NK-92 treated with Interleukin-12 subunit alpha and Interleukin-12 subunit beta, amount 100 ng/mL, for 24 hours (cell line): Measurements from ENCODE around the gene APOE.
"Not testable (repeated sequence)": the region's sequence is repeated elsewhere in the genome, so short reads cannot be mapped to it uniquely, and the experiment has no call there.

Experiments used
- DNase-seq: peaks from one replicate; lab custom pipeline; 2025; lab: John Stamatoyannopoulos, UW

The APOE gene

DNA sequence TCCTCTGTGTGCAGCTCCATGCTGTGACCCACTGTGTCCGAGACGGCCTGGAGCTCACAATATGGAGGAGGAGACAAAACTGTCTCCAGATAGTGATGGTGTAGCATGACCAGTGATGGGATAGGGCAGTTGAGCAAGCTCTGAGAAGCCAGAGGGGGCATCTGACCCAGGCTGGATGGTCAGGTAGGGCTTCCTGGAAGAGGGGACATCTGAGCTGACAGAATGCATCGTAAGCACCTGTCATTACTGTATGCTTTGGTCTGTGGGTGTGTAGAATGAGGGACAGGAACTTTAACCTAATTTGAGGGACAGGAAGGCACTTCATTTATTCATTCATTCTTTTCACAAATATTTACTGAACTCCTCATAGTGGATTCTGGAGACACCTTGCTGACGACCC, 21.0 kb upstream of the APOE start:
- DNase-seq: no peak

DNA sequence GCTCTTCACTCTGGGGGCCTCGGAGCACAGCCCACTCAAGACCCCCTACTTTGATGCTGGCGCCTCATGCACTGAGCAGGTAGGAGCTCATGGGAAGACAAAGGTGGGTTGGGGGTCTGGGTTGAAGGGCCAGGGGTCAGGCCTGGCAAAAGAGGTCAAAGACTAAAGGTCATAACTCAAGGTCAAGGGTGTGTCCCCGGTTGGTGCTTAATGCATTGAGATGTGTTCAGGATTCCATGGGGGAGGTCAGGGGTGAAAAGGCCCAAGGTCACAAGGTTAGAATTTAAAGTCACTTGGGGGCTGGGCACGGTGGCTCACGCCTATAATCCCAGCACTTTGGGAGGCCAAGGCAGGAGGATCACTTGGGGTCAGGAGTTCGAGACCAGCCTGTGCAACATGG, 19.5 kb upstream of the APOE start:
- no peak for DNase-seq

DNA sequence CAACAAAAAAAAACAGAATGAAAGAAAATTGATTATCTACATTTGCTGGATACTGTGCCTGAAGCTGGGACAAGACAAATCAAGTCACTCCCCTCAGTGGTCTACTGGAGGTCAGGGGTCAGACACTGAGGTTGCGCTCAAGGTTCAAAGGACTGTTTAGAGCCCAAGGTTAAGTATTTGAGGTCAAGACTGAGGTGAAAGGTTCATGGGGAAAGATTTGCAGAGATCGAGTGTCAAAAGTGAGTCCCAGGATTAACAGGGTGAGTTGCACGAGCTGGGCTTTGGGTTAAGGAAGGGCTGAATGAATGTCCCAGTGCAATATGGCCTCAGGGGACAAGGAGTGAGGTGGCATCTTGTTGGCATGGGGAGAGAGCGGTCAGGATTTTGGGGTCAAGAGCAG, 17.9 kb upstream of the APOE start:
- no peak for DNase-seq

DNA sequence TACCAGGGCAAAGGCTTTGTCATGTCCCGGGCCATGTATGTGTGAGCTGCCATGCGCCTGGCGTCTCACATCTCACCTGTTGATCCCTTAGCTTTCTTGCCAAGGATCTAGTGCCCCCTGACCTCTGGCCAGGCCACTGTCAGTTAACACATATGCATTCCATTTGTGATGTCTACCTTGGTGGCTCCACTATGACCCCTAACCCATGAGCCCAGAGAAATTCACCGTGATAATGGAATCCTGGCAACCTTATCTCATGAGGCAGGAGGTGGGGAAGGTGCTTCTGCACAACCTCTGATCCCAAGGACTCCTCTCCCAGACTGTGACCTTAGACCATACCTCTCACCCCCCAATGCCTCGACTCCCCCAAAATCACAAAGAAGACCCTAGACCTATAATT, 17.3 kb upstream of the APOE start:
- not testable (repeated sequence) for DNase-seq

DNA sequence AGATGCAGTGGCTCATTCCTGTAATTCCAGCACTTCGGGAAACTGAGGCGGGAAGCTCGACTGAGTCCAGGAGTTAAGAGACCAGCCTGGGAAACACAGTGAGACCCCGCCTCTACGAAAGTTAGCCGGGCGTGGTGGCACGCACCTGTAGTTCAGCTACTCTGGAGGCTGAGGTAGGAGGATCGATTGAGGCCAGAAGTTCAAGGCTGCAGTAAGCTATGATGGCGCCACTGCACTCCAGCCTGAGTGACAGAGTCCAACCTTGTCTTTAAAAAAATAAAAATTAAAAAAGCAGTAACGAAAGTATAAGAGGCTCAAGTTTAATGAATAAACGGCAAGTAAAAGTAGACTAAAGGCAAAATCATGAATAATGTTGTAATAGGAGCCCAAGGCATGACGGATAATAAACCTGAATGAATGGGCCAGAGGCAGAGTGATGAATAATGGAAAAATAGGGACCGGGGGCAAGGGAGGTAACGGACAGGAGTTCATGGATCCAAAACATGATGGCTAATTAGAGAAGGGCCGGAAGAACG, 15.7 kb upstream of the APOE start:
- no peak for DNase-seq

DNA sequence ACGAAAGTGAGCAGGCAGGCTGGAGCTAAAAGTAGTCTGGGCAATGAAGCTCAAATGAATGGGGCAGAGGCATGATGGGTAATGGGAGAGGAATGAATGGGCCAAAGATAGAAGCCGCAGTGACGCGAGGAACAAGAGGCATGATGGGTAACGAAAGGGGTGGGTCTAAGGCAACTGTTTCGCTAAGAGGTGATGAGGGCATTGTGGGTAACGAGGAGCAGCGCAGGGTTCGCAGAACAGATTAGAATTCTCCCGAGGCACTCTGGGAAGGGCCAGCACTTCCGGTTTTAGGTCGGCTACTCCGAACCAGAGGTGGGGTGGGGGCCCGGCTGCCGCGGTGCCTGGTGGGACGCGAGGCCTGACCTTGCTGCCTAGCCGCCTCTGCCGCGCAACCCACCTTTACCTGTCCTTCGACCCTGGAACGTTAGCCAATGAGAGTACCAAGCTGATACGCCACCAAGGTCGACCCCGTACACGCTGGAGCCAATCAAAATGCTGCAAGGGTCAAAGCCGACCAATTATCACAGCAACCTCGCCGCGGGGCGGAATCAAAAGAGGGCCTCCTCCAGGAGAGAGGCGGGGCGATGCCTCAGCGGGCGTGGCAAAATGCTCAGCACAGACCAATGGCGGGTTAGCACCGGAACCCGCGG, 15.1 kb upstream of the APOE start:
- peak; percentile 100 for DNase-seq

DNA sequence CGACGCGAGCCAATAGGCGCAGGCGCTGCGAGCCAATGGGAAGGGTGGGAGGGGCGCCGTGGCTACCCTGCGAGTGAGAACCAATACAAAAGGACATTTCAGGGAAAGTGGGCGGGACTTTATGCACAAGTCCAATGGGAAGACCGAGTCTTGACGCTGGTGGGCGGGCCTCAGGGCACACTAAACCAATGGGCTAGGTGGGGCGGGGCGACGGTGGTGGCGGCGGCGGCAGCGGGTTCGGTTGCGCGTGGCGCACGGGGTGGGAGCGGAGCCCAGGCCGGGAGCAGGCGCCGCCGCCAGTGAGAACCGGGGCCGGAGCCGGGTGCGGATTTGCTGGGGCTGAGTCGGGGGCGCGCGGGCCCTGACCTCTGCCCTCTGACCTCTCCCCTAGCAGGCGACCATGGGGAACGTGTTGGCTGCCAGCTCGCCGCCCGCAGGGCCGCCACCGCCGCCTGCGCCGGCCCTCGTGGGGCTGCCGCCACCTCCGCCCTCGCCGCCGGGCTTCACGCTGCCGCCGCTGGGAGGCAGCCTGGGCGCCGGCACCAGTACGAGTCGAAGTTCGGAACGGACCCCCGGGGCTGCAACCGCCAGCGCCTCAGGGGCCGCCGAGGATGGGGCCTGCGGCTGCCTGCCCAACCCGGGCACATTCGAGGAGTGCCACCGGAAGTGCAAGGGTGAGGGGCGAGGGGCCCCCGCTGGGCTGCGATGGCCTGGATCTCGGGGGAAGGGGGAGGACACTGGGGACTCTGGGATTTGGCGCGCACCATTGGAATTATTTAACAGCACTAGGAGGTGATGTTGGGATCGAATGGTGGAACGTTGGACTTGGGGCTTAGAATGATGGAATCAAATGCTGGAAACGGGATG, 14.3 kb upstream of the APOE start, which contains the start of gene TOMM40:
Gene TOMM40, plus strand, starts transcription at position 239 of the 867 bp plus-strand sequence. Its CDS starts 162 bp downstream, at position 401.
- DNase-seq: peak; percentile 51

DNA sequence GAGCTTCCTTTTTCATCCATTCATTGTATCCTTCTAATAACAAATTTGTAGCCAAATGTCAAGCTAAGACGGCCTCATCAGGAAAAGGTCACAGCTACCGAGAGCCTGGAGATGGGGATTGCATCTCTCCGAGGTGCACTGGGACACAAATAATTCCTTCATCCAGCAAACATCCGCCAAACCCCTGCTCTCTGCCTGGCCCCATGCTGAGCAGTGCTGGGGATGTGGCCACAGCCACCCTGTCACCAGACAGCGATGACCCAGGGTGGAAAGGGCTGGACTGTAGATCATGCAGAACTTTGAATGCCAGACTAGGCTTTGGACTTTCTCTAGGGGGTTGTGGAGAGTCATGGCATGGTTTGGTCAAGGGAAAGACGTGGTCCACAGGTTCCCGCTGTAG, 12.7 kb upstream of the APOE start:
- no peak for DNase-seq

DNA sequence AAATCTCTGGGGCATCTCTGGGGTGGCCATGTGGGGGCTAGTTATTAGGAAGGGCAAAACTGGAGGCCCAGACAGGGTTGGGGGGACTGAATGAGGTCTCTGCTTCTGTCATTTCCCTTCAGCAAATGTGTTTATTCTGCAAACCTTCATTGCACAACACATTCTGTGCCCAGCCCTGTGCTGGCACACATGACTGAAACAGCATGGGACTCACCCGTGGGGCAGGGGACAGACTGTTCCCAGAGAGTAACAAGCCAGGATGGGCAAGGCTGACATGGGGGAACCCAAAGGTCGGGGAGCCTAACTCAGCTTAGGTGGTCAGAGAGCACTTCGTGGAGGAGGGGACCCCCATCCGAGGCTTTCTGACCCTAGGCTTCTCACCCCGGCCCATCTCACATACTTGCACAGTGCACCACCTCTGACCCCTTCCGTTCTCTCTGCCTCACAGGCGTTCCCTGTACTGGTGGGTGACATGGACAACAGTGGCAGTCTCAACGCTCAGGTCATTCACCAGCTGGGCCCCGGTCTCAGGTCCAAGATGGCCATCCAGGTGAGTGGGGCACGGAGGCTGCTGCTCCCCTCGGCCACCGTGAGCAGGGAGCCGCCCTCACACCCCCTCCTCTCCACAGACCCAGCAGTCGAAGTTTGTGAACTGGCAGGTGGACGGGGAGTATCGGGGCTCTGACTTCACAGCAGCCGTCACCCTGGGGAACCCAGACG, 12.1 kb upstream of the APOE start:
- no peak for DNase-seq

DNA sequence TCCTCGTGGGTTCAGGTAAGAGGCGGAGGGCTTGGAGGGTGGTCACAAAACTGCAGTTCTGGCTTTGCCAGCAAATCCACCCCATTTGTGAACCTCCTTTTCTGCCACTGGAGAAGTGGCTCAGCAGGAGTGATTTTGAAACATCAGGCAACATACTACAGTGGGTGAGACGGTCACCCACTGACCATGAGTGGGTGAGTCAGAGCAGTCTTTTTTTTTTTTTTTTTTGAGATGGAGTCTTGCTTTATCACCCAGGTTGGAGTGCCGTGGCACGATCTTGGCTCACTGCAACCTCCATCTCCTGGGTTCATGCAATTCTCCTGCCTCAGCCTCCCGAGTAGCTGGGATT, 11.6 kb upstream of the APOE start:
- DNase-seq: no peak

DNA sequence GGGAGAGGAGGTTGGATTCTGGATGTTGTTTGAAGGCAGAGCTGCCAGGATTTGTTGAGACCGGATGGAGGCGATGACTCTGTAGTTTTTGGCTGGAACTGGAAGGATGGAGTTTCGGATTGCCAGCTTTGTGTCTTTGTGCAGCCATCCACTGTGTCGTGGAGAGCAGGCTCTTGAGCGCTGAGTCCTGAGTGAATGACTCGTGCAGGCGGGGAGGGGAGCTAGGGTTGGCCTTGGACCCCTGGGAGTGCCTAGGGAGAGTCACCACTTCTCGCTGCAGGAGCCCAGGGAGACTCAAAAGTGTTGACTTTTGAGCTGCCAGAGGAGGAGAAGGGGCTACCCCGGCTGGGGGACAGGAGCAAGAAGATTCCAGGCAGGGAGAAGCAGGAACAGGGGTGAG, 10.7 kb upstream of the APOE start:
- DNase-seq: no peak

DNA sequence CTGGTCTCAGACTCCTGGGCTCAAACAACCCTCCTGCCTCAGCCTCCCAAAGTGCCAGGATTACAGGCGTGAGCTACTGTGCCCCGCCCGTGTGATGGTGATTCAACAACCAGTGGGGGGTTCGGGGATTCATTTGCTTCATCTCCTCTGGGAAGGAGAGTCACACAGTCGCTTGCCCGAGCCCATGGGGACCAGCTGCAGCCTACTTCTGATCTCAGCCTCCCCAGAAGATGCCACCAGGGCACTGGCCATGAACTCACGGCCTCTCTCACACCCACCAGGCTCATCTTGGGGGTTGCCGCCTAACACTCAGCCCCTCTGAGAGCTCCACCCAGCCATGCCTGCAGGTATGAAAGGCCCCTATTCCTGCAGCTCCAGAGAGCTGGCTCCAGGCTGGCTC, 7.8 kb upstream of the APOE start:
- no peak for DNase-seq

DNA sequence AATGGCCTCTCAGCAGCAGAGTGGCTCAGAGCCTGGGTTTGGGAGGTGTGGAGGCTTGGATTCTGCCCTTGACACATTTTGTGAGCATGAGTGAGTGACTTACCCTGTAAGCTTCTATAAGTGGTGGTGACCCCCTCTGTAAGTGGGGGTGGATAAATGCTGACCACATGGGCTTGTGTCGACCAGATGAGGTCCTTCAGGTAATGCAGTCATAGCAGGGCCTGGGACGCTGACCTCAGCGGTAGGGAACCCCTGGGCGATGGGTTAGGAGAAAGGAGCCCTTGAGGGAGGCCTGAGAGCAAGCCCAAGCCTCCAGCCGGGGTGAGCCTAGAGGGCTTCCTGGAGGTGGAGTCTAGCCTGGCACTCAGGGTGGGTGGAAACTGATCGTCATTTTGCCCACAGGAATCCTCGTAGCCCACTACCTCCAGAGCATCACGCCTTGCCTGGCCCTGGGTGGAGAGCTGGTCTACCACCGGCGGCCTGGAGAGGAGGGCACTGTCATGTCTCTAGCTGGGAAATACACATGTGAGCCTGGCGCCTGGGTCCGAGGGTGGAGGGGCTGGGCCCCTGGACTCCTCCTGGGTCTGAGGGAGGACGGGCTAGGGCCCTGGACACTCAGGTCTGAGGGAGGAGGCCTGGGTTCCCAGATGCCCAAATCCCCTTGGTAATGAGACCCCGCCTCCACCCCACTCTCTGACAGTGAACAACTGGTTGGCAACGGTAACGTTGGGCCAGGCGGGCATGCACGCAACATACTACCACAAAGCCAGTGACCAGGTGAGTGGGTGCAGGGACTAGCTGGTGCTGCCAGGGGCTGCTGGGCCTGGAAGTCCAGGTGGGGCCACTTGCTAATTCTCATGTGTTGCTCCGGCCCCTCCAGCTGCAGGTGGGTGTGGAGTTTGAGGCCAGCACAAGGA, 5.0 kb upstream of the APOE start:
- no peak for DNase-seq

DNA sequence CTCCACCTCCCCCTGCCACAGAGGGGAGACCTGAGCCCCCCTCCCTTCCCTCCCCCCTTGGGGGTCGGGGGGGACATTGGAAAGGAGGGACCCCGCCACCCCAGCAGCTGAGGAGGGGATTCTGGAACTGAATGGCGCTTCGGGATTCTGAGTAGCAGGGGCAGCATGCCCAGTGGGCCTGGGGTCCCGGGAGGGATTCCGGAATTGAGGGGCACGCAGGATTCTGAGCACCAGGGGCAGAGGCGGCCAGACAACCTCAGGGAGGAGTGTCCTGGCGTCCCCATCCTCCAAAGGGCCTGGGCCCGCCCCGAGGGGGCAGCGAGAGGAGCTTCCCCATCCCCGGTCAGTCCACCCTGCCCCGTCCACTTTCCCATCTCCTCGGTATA, 2.4 kb upstream of the APOE start:
- no peak for DNase-seq

DNA sequence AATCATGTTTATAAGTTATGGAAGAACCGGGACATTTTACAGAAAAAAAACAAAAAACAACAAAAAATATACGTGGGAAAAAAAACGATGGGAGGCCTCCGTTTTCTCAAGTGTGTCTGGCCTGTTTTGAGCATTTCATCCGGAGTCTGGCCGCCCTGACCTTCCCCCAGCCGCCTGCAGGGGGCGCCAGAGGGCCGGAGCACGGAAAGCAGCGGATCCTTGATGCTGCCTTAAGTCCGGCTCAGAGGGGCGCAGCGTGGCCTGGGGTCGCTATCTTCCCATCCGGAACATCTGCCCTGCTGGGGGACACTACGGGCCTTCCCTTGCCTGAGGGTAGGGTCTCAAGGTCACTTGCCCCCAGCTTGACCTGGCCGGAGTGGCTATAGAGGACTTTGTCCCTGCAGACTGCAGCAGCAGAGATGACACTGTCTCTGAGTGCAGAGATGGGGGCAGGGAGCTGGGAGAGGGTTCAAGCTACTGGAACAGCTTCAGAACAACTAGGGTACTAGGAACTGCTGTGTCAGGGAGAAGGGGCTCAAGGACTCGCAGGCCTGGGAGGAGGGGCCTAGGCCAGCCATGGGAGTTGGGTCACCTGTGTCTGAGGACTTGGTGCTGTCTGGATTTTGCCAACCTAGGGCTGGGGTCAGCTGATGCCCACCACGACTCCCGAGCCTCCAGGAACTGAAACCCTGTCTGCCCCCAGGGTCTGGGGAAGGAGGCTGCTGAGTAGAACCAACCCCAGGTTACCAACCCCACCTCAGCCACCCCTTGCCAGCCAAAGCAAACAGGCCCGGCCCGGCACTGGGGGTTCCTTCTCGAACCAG, 1.8 kb upstream of the APOE start:
- DNase-seq: no peak

DNA sequence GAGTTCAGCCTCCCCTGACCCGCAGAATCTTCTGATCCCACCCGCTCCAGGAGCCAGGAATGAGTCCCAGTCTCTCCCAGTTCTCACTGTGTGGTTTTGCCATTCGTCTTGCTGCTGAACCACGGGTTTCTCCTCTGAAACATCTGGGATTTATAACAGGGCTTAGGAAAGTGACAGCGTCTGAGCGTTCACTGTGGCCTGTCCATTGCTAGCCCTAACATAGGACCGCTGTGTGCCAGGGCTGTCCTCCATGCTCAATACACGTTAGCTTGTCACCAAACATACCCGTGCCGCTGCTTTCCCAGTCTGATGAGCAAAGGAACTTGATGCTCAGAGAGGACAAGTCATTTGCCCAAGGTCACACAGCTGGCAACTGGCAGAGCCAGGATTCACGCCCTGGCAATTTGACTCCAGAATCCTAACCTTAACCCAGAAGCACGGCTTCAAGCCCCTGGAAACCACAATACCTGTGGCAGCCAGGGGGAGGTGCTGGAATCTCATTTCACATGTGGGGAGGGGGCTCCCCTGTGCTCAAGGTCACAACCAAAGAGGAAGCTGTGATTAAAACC, 1.1 kb upstream of the APOE start:
- DNase-seq: no peak

DNA sequence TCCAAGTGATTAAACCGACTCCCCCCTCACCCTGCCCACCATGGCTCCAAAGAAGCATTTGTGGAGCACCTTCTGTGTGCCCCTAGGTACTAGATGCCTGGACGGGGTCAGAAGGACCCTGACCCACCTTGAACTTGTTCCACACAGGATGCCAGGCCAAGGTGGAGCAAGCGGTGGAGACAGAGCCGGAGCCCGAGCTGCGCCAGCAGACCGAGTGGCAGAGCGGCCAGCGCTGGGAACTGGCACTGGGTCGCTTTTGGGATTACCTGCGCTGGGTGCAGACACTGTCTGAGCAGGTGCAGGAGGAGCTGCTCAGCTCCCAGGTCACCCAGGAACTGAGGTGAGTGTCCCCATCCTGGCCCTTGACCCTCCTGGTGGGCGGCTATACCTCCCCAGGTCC, 2.0 kb downstream of the APOE start:
- no peak for DNase-seq

DNA sequence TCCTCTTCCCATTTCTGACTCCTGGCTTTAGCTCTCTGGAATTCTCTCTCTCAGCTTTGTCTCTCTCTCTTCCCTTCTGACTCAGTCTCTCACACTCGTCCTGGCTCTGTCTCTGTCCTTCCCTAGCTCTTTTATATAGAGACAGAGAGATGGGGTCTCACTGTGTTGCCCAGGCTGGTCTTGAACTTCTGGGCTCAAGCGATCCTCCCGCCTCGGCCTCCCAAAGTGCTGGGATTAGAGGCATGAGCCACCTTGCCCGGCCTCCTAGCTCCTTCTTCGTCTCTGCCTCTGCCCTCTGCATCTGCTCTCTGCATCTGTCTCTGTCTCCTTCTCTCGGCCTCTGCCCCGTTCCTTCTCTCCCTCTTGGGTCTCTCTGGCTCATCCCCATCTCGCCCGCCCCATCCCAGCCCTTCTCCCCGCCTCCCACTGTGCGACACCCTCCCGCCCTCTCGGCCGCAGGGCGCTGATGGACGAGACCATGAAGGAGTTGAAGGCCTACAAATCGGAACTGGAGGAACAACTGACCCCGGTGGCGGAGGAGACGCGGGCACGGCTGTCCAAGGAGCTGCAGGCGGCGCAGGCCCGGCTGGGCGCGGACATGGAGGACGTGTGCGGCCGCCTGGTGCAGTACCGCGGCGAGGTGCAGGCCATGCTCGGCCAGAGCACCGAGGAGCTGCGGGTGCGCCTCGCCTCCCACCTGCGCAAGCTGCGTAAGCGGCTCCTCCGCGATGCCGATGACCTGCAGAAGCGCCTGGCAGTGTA, 2.7 kb downstream of the APOE start:
- DNase-seq: no peak

DNA sequence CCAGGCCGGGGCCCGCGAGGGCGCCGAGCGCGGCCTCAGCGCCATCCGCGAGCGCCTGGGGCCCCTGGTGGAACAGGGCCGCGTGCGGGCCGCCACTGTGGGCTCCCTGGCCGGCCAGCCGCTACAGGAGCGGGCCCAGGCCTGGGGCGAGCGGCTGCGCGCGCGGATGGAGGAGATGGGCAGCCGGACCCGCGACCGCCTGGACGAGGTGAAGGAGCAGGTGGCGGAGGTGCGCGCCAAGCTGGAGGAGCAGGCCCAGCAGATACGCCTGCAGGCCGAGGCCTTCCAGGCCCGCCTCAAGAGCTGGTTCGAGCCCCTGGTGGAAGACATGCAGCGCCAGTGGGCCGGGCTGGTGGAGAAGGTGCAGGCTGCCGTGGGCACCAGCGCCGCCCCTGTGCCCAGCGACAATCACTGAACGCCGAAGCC, 3.3 kb downstream of the APOE start:
- no peak for DNase-seq

DNA sequence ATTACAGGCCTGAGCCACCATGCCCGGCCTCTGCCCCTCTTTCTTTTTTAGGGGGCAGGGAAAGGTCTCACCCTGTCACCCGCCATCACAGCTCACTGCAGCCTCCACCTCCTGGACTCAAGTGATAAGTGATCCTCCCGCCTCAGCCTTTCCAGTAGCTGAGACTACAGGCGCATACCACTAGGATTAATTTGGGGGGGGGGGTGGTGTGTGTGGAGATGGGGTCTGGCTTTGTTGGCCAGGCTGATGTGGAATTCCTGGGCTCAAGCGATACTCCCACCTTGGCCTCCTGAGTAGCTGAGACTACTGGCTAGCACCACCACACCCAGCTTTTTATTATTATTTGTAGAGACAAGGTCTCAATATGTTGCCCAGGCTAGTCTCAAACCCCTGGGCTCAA, 4.2 kb downstream of the APOE start:
- no peak for DNase-seq
